SU-DHL-6 (cell line): ENCODE measurements around the gene PARN.

Experiments
- H2AFZ ChIP-seq: fragments of 200-600 bp; sonication (generic); 2 replicates; pipeline ENCODE4 v1.6.1; 2014; ENCODE audit warnings: low read depth, mild to moderate bottlenecking, moderate library complexity, mixed read lengths, antibody characterized with exemption, low read length; ENCODE audit not compliant: severe bottlenecking
- H3F3A ChIP-seq: fragments of 200-600 bp; shearing (Covaris generic); 2 replicates; pipeline ENCODE4 v1.6.0; 2016; ENCODE audit warnings: antibody characterized with exemption, mild to moderate bottlenecking; ENCODE audit not compliant: insufficient read depth
- H3K27ac ChIP-seq: fragments of 200-600 bp; sonication (generic); 2 replicates; pipeline ENCODE4 v1.5.1; 2016; ENCODE audit warnings: low read depth, mild to moderate bottlenecking, low read length, moderate library complexity, mixed read lengths
- H3K27me3 ChIP-seq: fragments of 200-600 bp; sonication (generic), shearing (Covaris generic); 2 replicates; pipeline ENCODE4 v1.6.0; 2014; ENCODE audit warnings: mild to moderate bottlenecking, low read length
- H3K36me3 ChIP-seq: fragments of 200-600 bp; sonication (generic); 2 replicates; pipeline ENCODE4 v1.6.1; 2014; ENCODE audit warnings: mild to moderate bottlenecking, low read length, mixed read lengths
- H3K4me2 ChIP-seq: fragments of 300-600, 200-600 bp; shearing (Covaris generic), sonication (generic); 2 replicates; pipeline ENCODE4 v1.6.0; 2014; ENCODE audit warnings: low read length, low read depth, mild to moderate bottlenecking; ENCODE audit not compliant: poor library complexity, severe bottlenecking
- H3K4me3 ChIP-seq: fragments of 200-600 bp; sonication (generic); 2 replicates; pipeline ENCODE4 v1.5.1; 2014; ENCODE audit warnings: antibody characterized with exemption, low read length, mild to moderate bottlenecking, mixed read lengths; ENCODE audit not compliant: insufficient read depth, poor library complexity, severe bottlenecking
- H3K79me2 ChIP-seq: fragments of 200-600 bp; sonication (generic); 2 replicates; pipeline ENCODE4 v1.6.1; 2014; ENCODE audit warnings: mild to moderate bottlenecking, low read length, moderate library complexity; ENCODE audit not compliant: insufficient read depth
- H3K9ac ChIP-seq: fragments of 200-600 bp; sonication (generic); 2 replicates; pipeline ENCODE4 v1.7.0; 2014; ENCODE audit warnings: mild to moderate bottlenecking, low read length
- H3K9me2 ChIP-seq: fragments of 200-600 bp; sonication (generic); replicated peaks from 2 replicates; pipeline ENCODE4 v1.6.1; 2014; ENCODE audit warnings: low read length; ENCODE audit not compliant: insufficient read depth
- H3K9me3 ChIP-seq: fragments of 200-600 bp; sonication (generic); 2 replicates; pipeline ENCODE4 v1.6.1; 2014; ENCODE audit warnings: low read length, mixed read lengths; ENCODE audit not compliant: insufficient read depth
- H4K20me1 ChIP-seq: fragments of 200-600 bp; sonication (generic); 2 replicates; pipeline ENCODE4 v1.6.1; 2014; ENCODE audit warnings: low read depth, mild to moderate bottlenecking, antibody characterized with exemption, low read length, moderate library complexity, mixed read lengths
- CTCF ChIP-seq: fragments of 200-600 bp; sonication (generic); IDR thresholded peaks from one replicate; pipeline ENCODE4 v1.5.1; 2017; ENCODE audit warnings: antibody characterized with exemption, mild to moderate bottlenecking, low read length, moderate library complexity; ENCODE audit not compliant: insufficient read depth, poor library complexity, severe bottlenecking
- EZH2phosphoT487 ChIP-seq: fragments of 200-600 bp; sonication (generic), shearing (Covaris generic); conservative IDR thresholded peaks from 2 replicates; pipeline ENCODE4 v1.6.1; 2018; ENCODE audit warnings: mild to moderate bottlenecking, antibody characterized with exemption, low read length, moderate library complexity, mixed read lengths

PARN gene

GRCh38 chr16:14553447-14553846 is 76.6 kb downstream of the PARN start:
- H4K20me1 ChIP-seq = no peaks in the 10 kb centered on the region
- H3F3A ChIP-seq = peaks cover 7% of the 10 kb centered on the region
- no peak overlapping the region for H3K4me2 ChIP-seq
- H3K79me2 ChIP-seq = peaks cover 5% of the 10 kb centered on the region; the same call in 1 of the 2 replicates
- no peaks in the 10 kb centered on the region for H3K9me2 ChIP-seq
- no peak overlapping the region for H3K4me3 ChIP-seq
- no peak overlapping the region for H3K9ac ChIP-seq
- H2AFZ ChIP-seq = no peak overlapping the region
- no peaks in the 10 kb centered on the region for H3K27me3 ChIP-seq
- TF ChIP-seq EZH2phosphoT487 = no peak
- no peak for TF ChIP-seq CTCF
- no peak overlapping the region for H3K27ac ChIP-seq
- no peaks in the 10 kb centered on the region for H3K9me3 ChIP-seq
- H3K36me3 ChIP-seq = peaks cover 44% of the 10 kb centered on the region

GRCh38 chr16:14549789-14550153 is 80.3 kb downstream of the PARN start:
- TF ChIP-seq CTCF = no peak
- no peak for TF ChIP-seq EZH2phosphoT487
- no peak overlapping the region for H3K9ac ChIP-seq

GRCh38 chr16:14548933-14549788 is 80.9 kb downstream of the PARN start:
- H3K9me2 ChIP-seq = no peaks in the 10 kb centered on the region
- no peaks in the 10 kb centered on the region; the same call in 1 of the 2 replicates for H3F3A ChIP-seq
- H3K27ac ChIP-seq = no peak overlapping the region
- TF ChIP-seq EZH2phosphoT487 (no peak), CTCF (no peak)
- no peak overlapping the region for H3K4me3 ChIP-seq
- no peak overlapping the region for H2AFZ ChIP-seq
- no peaks in the 10 kb centered on the region for H4K20me1 ChIP-seq
- H3K36me3 ChIP-seq = peaks cover 40% of the 10 kb centered on the region
- no peak overlapping the region for H3K9ac ChIP-seq
- H3K79me2 ChIP-seq = peaks cover 10% of the 10 kb centered on the region; the same call in 1 of the 2 replicates
- no peaks in the 10 kb centered on the region for H3K9me3 ChIP-seq
- no peak overlapping the region for H3K4me2 ChIP-seq
- no peaks in the 10 kb centered on the region for H3K27me3 ChIP-seq

More at GRCh38 chr16:14549789-14550153, 80.3 kb downstream of the PARN start:
- Histone ChIP-seq H3K36me3 (peaks cover 44% of the 10 kb centered on the region), H4K20me1 (no peaks in the 10 kb centered on the region), H2AFZ (no peak overlapping the region), H3K4me3 (no peak overlapping the region), H3K79me2 (peaks cover 10% of the 10 kb centered on the region; the same call in 1 of the 2 replicates), H3K9me2 (no peaks in the 10 kb centered on the region), H3K9me3 (no peaks in the 10 kb centered on the region), H3F3A (peaks cover 2% of the 10 kb centered on the region; the same call in 1 of the 2 replicates), H3K27me3 (no peaks in the 10 kb centered on the region), H3K4me2 (no peak overlapping the region), H3K27ac (no peak overlapping the region)
